Testis (tissue), 3 donors: ENCODE results near the gene ADAM30. TPM values are rescaled to one million over a fixed set of nuclear protein-coding genes. Genes with fewer than 3 reads are reported as not detected.

ENCODE experiments used
- DNase-seq: peaks from one replicate; pipeline ENCODE4 v3.0.0-alpha.2; 2019
- H3K27ac ChIP-seq, 2 donors: fragments of 200-600 bp; sonication (generic); one replicate each; pipeline ENCODE4 v1.5.1; 2019
- H3K27me3 ChIP-seq: fragments of 200-600 bp; sonication (generic); one replicate; pipeline ENCODE4 v1.5.1; 2019
- H3K36me3 ChIP-seq: fragments of 200-600 bp; sonication (generic); one replicate; pipeline ENCODE4 v1.5.1; 2017; ENCODE audit warnings: low read depth; ENCODE audit errors: missing control alignments
- H3K4me1 ChIP-seq: fragments of 200-600 bp; sonication (generic); one replicate; pipeline ENCODE4 v1.5.1; 2019
- H3K4me3 ChIP-seq, 2 donors: fragments of 200-600 bp; sonication (generic); one replicate each; pipeline ENCODE4 v1.5.1; 2017 to 2019
- H3K9me3 ChIP-seq: fragments of 200-600 bp; sonication (generic); one replicate; pipeline ENCODE4 v1.5.1; 2017
- POLR2A ChIP-seq: fragments of 450-650 bp; IDR thresholded peaks from one replicate; pipeline ENCODE4 v1.6.1; 2017; ENCODE audit warnings: antibody characterized with exemption, mild to moderate bottlenecking, moderate library complexity
- WGBS, 2 donors: methylation state at CpG; one replicate each; pipeline ENCODE4 v1.1.5; 2018; 5-methylcytosine and 5-hydroxymethylcytosine counted together
- intact Hi-C: fragments of 100-400 bp; cut with DNase I; formaldehyde crosslinking; loops from one replicate; pipeline ENCODE4 v1.15.1; 2023; ENCODE audit warnings: low total_unique reads
- polyA plus RNA-seq: library from polyadenylated mRNA; stranded (reverse); fragments of 350-450 nt; fragmentation: Illumina TruSeq; extraction: RNeasy Lipid Tissue Mini Kit (QIAGEN cat#74804); gene quantifications from one replicate; pipeline ENCODE4 v1.2.3, GENCODE V29; 2014; ENCODE audit warnings: low read depth, low replicate concordance; ENCODE audit not compliant: insufficient read depth
- total RNA-seq, 2 donors: library from RNA; depleted of rRNA; stranded (reverse); fragments of >200 nt; gene quantifications; one replicate each; pipeline ENCODE4 v1.2.3, GENCODE V29; 2016
- TF ChIP-seq, protein P1 (sequence below), 3 experiments: fragments of 450-650 bp in 2 of 3; fragments of 200-600 bp in 1 of 3; sonication (generic) in 1 of 3; IDR thresholded peaks; one replicate each; pipeline ENCODE4 v1.5.1; 2016 to 2019; ENCODE audit warnings: antibody characterized with exemption in 3 of 3, mild to moderate bottlenecking in 2 of 3, moderate library complexity in 1 of 3

Gene ADAM30
- total and polyA plus RNA-seq, 3 donors from 2014 or later, result 9.5 to 52.6 (median 13.1) TPM

DNA sequence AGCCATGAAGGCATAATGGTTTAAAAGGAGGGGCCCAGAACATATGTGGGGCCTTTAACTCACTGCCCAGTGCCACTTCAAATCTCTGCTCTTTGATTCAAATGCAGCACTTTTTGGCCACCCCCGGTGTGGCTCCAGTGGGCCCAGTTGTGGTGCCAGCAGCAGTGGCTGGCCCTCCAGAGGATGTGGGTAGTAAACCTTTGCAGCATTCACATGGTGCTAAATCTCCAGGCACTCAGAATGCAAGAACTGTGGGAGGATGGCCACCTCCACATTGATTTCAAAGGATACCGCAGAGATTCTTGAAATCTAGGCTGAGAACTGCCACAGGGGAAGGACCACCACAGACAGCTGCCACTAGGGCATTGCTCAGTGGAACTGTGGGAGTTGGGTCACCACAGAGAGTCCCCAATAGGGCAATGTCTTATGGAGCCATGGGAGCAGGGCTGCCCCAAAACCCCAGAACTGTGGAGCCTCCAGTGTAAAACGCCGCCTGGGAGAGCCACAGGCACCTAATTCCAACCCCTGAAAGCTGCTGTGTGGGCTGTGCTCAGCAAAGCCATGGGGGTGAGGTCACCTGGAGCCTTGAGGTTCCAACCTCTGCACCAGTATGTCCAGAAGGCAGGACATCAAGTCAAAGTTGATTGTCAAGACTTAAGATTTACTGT lies 6.6 kb upstream of the ADAM30 start:
- Histone ChIP-seq H3K9me3 (no peaks in the 10 kb centered on the region), H3K4me1 (no peaks in the 10 kb centered on the region), H3K27me3 (no peaks in the 10 kb centered on the region), H3K36me3 (no peaks in the 10 kb centered on the region), H3K27ac (no peak overlapping the region), H3K4me3 (no peak overlapping the region)
- intact Hi-C loops, result no loop called here
- DNase-seq, result no peak
- WGBS, 2 donors, result 82 to 91% methylated on average over 3 to 4 of the region's 4 CpGs
- no peak for TF ChIP-seq POLR2A
- TF ChIP-seq, protein P1, sequence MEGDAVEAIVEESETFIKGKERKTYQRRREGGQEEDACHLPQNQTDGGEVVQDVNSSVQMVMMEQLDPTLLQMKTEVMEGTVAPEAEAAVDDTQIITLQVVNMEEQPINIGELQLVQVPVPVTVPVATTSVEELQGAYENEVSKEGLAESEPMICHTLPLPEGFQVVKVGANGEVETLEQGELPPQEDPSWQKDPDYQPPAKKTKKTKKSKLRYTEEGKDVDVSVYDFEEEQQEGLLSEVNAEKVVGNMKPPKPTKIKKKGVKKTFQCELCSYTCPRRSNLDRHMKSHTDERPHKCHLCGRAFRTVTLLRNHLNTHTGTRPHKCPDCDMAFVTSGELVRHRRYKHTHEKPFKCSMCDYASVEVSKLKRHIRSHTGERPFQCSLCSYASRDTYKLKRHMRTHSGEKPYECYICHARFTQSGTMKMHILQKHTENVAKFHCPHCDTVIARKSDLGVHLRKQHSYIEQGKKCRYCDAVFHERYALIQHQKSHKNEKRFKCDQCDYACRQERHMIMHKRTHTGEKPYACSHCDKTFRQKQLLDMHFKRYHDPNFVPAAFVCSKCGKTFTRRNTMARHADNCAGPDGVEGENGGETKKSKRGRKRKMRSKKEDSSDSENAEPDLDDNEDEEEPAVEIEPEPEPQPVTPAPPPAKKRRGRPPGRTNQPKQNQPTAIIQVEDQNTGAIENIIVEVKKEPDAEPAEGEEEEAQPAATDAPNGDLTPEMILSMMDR (IDR thresholded peaks at IDR 0.05), result no peak

DNA sequence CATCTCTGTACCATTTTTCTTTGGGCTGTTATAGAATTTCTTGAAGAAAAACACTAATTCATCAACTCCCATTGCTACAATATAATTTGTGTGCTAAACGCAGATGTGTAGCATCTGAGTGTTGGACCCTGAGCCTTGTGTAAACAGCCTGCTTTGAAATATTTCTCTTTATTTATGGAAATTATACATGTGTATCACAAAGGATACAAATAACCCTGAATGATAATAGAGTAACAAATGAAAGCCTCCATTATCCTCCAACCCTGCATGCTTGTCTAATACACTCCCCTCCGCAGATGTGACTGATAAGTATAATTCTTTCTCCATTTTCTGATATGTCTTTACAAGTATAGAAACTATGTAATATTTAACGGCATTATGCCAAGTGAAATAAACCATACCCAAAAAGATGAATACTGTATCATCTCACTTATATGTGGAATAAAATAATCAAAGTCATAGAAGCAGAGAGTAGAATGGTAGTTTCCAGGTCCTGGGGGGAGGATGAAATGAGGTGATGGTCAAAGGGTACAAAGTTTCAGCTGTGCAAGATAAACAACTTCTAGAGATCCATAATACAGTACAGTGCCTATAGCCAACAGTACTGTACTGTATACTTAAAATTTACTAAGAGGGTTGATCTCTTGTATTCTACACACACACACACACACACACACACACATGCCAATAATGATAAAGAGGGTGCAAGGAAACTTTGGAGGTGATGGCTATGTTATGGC lies 2.8 kb upstream of the ADAM30 start:
- WGBS, 2 donors, result 59 to 72% methylated on average over 3 of the region's 3 CpGs
- intact Hi-C loops, result no loop called here
- H3K4me1 ChIP-seq, result no peaks in the 10 kb centered on the region

DNA sequence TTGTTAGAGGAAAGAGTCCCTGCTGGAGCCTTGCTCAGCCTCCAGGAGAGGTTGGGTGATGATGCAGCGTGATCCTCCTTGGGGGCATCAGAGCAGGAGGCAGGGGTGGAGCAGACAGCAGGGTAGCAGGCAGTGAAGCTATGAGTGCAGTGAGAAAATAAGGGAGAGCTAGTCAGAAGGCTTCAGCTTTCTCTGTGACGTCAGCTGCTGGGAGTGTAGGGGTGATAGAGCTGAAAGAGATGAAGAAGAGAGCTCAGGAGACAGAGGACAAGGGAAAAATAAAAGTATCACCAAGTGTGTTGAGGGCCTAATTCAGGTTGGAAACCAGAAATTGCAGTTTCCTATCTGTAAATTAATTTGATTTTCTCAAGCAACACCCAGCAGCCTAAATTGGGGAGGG lies 2.2 kb upstream of the ADAM30 start:
- H3K9me3 ChIP-seq, result no peaks in the 10 kb centered on the region
- intact Hi-C loops, result no loop called here
- H3K4me1 ChIP-seq, result no peaks in the 10 kb centered on the region
- H3K27me3 ChIP-seq, result no peaks in the 10 kb centered on the region
- no peak overlapping the region for H3K27ac ChIP-seq
- no peak overlapping the region for H3K4me3 ChIP-seq
- no peak for TF ChIP-seq POLR2A
- TF ChIP-seq, protein P1 (IDR thresholded peaks at IDR 0.05), result no peak
- 73 to 74% methylated on average over 2 of the region's 2 CpGs for WGBS, 2 donors
- H3K36me3 ChIP-seq, result no peaks in the 10 kb centered on the region
- DNase-seq, result no peak

More for the DNA sequence above, 2.8 kb upstream of the ADAM30 start:
- Histone ChIP-seq H3K27ac (no peak overlapping the region), H3K36me3 (no peaks in the 10 kb centered on the region), H3K4me3 (no peak overlapping the region), H3K27me3 (no peaks in the 10 kb centered on the region), H3K9me3 (no peaks in the 10 kb centered on the region)
- no peak for TF ChIP-seq POLR2A
- TF ChIP-seq, protein P1 (IDR thresholded peaks at IDR 0.05), result no peak
- no peak for DNase-seq

DNA sequence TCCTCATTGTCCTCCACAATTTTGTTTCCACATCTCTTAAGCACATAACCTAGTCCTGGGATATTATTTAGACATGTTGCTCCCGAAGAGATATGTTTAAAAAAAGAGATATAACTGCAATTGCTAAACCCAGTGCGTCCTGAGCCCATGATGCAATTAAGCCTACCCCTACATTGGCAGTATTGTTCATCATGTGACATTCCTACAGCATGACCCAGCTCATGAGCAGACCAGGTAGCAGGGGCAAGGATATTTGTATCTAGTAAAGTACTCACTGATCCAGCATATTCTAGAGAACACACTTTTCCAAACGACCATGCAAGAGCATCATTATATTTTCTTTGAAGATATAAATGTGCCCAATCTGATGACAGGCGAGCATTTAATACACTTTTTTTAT lies 1.2 kb downstream of the ADAM30 start:
- Histone ChIP-seq H3K36me3 (no peaks in the 10 kb centered on the region), H3K4me1 (no peaks in the 10 kb centered on the region), H3K27me3 (no peaks in the 10 kb centered on the region), H3K9me3 (no peaks in the 10 kb centered on the region), H3K4me3 (no peak overlapping the region), H3K27ac (no peak overlapping the region)
- 79 to 88% methylated on average over 4 of the region's 4 CpGs for WGBS, 2 donors
- TF ChIP-seq POLR2A, result no peak
- TF ChIP-seq, protein P1 (IDR thresholded peaks at IDR 0.05), result no peak
- DNase-seq, result no peak
- intact Hi-C loops, result no loop called here
